CD14-positive monocyte (primary cell): ENCODE data around the gene SETD1B. TPM values are rescaled to one million over a fixed set of nuclear protein-coding genes. Genes with fewer than 3 reads are reported as not detected.
A peak's percentile ranks its signal among the peaks of the same experiment; 100 is the strongest.

Experiments used
- DNase-seq, 3 donors: peaks; one replicate each; pipeline ENCODE4 v3.0.0-alpha.2; 2011 to 2022
- H2AFZ ChIP-seq: 2 replicates; pipeline ENCODE4 v1.6.0; 2012; ENCODE audit warnings: mild to moderate bottlenecking, low read depth, low read length, inconsistent platforms; ENCODE audit not compliant: insufficient read depth, poor library complexity, severe bottlenecking
- H3K27ac ChIP-seq, 2 donors: 1 replicate in 1 of 2; 2 replicates in 1 of 2; pipeline ENCODE4 v1.5.1; 2012 to 2013; ENCODE audit warnings: low read length in 2 of 2, control low read depth in 1 of 2, inconsistent platforms in 1 of 2, low read depth in 1 of 2, mild to moderate bottlenecking in 1 of 2
- H3K27me3 ChIP-seq, 2 donors: one replicate each; pipeline versions ENCODE4 v1.6.0 to v1.6.1; 2011 to 2013; ENCODE audit warnings: low read length in 2 of 2; ENCODE audit not compliant: control insufficient read depth in 2 of 2, insufficient read depth in 2 of 2
- H3K36me3 ChIP-seq, 2 donors: replicated peaks in 1 of 2; 1 replicate in 1 of 2; 2 replicates in 1 of 2; pipeline versions ENCODE4 v1.5.1 to v1.6.1; 2012 to 2013; ENCODE audit warnings: low read length in 2 of 2, control low read depth in 1 of 2, inconsistent platforms in 1 of 2, mild to moderate bottlenecking in 1 of 2; ENCODE audit not compliant: insufficient read depth in 2 of 2, control insufficient read depth in 1 of 2
- H3K4me1 ChIP-seq, 2 donors: 1 replicate in 1 of 2; 2 replicates in 1 of 2; pipeline versions ENCODE4 v1.5.1 to v1.6.1; 2012 to 2013; ENCODE audit warnings: low read length in 2 of 2, control low read depth in 1 of 2, inconsistent platforms in 1 of 2, mild to moderate bottlenecking in 1 of 2, moderate library complexity in 1 of 2; ENCODE audit not compliant: insufficient read depth in 2 of 2, control insufficient read depth in 1 of 2
- H3K4me2 ChIP-seq: replicated peaks from 2 replicates; pipeline ENCODE3; 2012; ENCODE audit warnings: low read length, moderate library complexity, mild to moderate bottlenecking; ENCODE audit not compliant: poor library complexity, severe bottlenecking; ENCODE audit errors: extremely low read depth
- H3K4me3 ChIP-seq, 3 experiments: fragments of 200-600 bp in 1 of 3; sonication (generic) in 1 of 3; replicated peaks in 1 of 3; 1 replicate in 2 of 3; 2 replicates in 1 of 3; pipeline ENCODE4 v1.5.1; 2011 to 2013; ENCODE audit warnings: low read length in 3 of 3, mild to moderate bottlenecking in 3 of 3, control low read depth in 2 of 3, low read depth in 2 of 3, inconsistent platforms in 1 of 3, moderate library complexity in 1 of 3
- H3K79me2 ChIP-seq: 2 replicates; pipeline ENCODE4 v1.6.0; 2012; ENCODE audit warnings: mild to moderate bottlenecking, control low read depth, inconsistent platforms, low read length, moderate library complexity; ENCODE audit not compliant: insufficient read depth
- H3K9ac ChIP-seq: 2 replicates; pipeline ENCODE4 v1.6.0; 2017; ENCODE audit warnings: low read length, mild to moderate bottlenecking; ENCODE audit not compliant: insufficient read depth, poor library complexity, severe bottlenecking
- H3K9me3 ChIP-seq, 2 donors: replicated peaks in 1 of 2; 1 replicate in 1 of 2; 2 replicates in 1 of 2; pipeline versions ENCODE4 v1.5.1 to v1.6.1; 2012 to 2013; ENCODE audit warnings: low read length in 2 of 2, control low read depth in 1 of 2; ENCODE audit not compliant: control insufficient read depth in 1 of 2, insufficient read depth in 1 of 2
- H4K20me1 ChIP-seq: 2 replicates; pipeline ENCODE4 v1.6.0; 2012; ENCODE audit warnings: mild to moderate bottlenecking, low read length, control low read depth, moderate library complexity; ENCODE audit not compliant: insufficient read depth
- H3K27ac Mint-ChIP-seq, 7 donors: one replicate each; pipeline ENCODE4 v1.8.0; 2020; ENCODE audit warnings: mild to moderate bottlenecking in 7 of 7, mixed read lengths in 7 of 7, moderate library complexity in 6 of 7, inconsistent platforms in 2 of 7
- H3K27me3 Mint-ChIP-seq, 3 donors: one replicate each; pipeline ENCODE4 v1.8.0; 2021 to 2022; ENCODE audit warnings: low read depth in 3 of 3, mild to moderate bottlenecking in 3 of 3, mixed read lengths in 3 of 3, moderate library complexity in 3 of 3, inconsistent platforms in 1 of 3
- H3K36me3 Mint-ChIP-seq, 2 donors: one replicate each; pipeline ENCODE4 v1.8.0; 2020; ENCODE audit warnings: mixed read lengths in 2 of 2, inconsistent platforms in 1 of 2, mild to moderate bottlenecking in 1 of 2
- H3K4me1 Mint-ChIP-seq: one replicate; pipeline ENCODE4 v1.8.0; 2020; ENCODE audit warnings: mild to moderate bottlenecking, mixed read lengths
- H3K4me3 Mint-ChIP-seq, 2 donors: one replicate each; pipeline ENCODE4 v1.8.0; 2020; ENCODE audit warnings: mild to moderate bottlenecking in 2 of 2, mixed read lengths in 2 of 2, moderate library complexity in 1 of 2
- H3K9me3 Mint-ChIP-seq, 7 donors: one replicate each; pipeline ENCODE4 v1.8.0; 2020 to 2022; ENCODE audit warnings: mixed read lengths in 7 of 7, mild to moderate bottlenecking in 6 of 7, moderate library complexity in 6 of 7, inconsistent platforms in 2 of 7
- WGBS: methylation state at CpG from one replicate; pipeline ENCODE4 v1.1.5; 2013; ENCODE audit warnings: missing lambda C conversion rate; ENCODE audit not compliant: insufficient coverage; 5-methylcytosine and 5-hydroxymethylcytosine counted together
- intact Hi-C, 2 donors: fragments of 100-400 bp; cut with micrococcal nuclease; formaldehyde crosslinking; loops; one replicate each; pipeline versions ENCODE4 v1.15.0 to v1.15.1; 2023
- polyA plus RNA-seq, 3 donors: library from polyadenylated mRNA; depleted of rRNA in 1 of 3; unstranded in 2 of 3; stranded (reverse) in 1 of 3; fragments of 300-500 nt in 2 of 3; fragments of >200 nt in 1 of 3; fragmentation: Illumina TruSeq in 2 of 3; gene quantifications; 1 replicate in 2 of 3; 2 replicates in 1 of 3; pipeline ENCODE4 v1.2.3, GENCODE V29; 2012 to 2021
- TF ChIP-seq, protein P1 (sequence below): fragments of 200-600 bp; IDR thresholded peaks from one replicate; pipeline ENCODE4 v1.8.0; 2022; ENCODE audit warnings: antibody characterized with exemption, mild to moderate bottlenecking

The SETD1B gene
- polyA plus RNA-seq, 3 donors: 0.28 to 9.0 (median 0.60) TPM

DNA sequence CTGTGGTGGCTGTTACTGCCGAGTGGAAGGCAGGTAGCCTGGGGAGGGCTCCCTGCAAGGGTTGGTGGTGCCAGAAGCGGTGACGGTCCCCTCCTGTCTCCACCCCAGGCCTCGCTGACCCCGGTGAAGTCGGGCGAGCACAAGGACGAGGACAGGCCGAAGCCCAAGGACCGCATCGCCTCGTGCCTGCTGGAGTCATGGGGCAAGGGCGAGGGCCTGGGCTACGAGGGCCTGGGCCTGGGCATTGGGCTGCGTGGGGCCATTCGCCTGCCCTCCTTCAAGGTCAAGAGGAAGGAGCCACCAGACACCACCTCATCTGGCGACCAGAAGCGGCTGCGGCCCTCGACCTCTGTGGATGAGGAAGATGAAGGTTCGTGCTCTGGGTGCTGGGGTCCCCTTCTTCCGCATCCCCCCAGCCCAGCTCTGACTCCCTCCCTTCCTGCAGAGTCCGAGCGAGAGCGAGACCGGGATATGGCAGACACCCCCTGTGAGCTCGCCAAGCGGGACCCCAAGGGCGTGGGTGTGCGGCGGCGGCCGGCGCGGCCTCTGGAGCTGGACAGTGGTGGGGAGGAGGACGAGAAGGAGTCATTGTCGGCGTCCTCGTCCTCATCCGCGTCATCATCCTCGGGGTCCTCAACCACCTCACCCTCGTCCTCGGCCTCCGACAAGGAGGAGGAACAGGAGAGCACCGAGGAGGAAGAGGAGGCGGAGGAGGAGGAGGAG, 13.3 kb downstream of the SETD1B start:
- Histone ChIP-seq H3K9me3 (no peaks in the 10 kb centered on the region), H3K4me3 (no peak overlapping the region), H3K27ac (no peak overlapping the region), H3K4me2 (no peak overlapping the region), H3K9ac (no peak overlapping the region), H2AFZ (no peak overlapping the region), H4K20me1 (peaks cover 93% of the 10 kb centered on the region), H3K27me3 (no peaks in the 10 kb centered on the region), H3K4me1 (peaks cover 20% of the 10 kb centered on the region in 2 donors), H3K79me2 (peaks cover 83% of the 10 kb centered on the region), H3K36me3 (peaks cover 65 to 76% of the 10 kb centered on the region in 2 donors)
- H3K36me3 Mint-ChIP-seq: peaks cover 57 to 77% of the 10 kb centered on the region in 2 donors
- no peaks in the 10 kb centered on the region for H3K9me3 Mint-ChIP-seq
- DNase-seq: no peak
- H3K4me3 Mint-ChIP-seq: no peak overlapping the region
- peak overlapping the region in 1 of 7 donors; percentile 30 for H3K27ac Mint-ChIP-seq
- over 99% methylated on average over 15 of the region's 47 CpGs for WGBS
- peaks cover 18% of the 10 kb centered on the region for H3K4me1 Mint-ChIP-seq
- intact Hi-C loops: no loop called here
- H3K27me3 Mint-ChIP-seq: peaks cover 0 to 2% (median 0%) of the 10 kb centered on the region in 3 donors
- TF ChIP-seq, protein P1, sequence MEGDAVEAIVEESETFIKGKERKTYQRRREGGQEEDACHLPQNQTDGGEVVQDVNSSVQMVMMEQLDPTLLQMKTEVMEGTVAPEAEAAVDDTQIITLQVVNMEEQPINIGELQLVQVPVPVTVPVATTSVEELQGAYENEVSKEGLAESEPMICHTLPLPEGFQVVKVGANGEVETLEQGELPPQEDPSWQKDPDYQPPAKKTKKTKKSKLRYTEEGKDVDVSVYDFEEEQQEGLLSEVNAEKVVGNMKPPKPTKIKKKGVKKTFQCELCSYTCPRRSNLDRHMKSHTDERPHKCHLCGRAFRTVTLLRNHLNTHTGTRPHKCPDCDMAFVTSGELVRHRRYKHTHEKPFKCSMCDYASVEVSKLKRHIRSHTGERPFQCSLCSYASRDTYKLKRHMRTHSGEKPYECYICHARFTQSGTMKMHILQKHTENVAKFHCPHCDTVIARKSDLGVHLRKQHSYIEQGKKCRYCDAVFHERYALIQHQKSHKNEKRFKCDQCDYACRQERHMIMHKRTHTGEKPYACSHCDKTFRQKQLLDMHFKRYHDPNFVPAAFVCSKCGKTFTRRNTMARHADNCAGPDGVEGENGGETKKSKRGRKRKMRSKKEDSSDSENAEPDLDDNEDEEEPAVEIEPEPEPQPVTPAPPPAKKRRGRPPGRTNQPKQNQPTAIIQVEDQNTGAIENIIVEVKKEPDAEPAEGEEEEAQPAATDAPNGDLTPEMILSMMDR: no peak

DNA sequence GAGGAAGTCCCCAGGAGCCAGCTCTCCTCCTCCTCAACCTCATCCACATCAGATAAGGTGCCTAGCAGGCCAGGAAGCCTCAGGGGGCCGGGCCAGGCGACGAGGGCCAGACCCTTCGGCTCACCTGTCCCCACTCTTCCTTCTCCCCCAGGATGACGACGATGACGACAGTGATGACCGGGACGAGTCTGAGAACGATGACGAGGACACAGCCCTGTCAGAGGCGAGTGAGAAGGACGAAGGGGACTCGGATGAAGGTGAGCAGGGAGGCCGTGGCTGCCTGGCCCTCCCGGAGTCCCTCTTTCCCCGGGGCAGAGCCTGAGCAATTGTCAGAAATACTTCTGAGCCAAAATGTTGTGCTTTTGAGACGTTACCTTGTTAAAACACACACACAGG, 13.8 kb downstream of the SETD1B start:
- no peaks in the 10 kb centered on the region for H3K9me3 ChIP-seq
- intact Hi-C loops: no loop called here
- no peak overlapping the region for H3K4me2 ChIP-seq
- H3K36me3 ChIP-seq: peaks cover 71 to 81% of the 10 kb centered on the region in 2 donors
- no peak overlapping the region for H3K27ac ChIP-seq
- H3K27me3 ChIP-seq: no peaks in the 10 kb centered on the region
- peaks cover 14% of the 10 kb centered on the region in 2 donors for H3K4me1 ChIP-seq
- WGBS: 94% methylated on average over 17 of the region's 18 CpGs
- peaks cover 14% of the 10 kb centered on the region for H3K4me1 Mint-ChIP-seq
- no peak overlapping the region for H3K9ac ChIP-seq
- no peak overlapping the region for H3K4me3 Mint-ChIP-seq
- peaks cover 0 to 1% (median 0%) of the 10 kb centered on the region in 3 donors for H3K27me3 Mint-ChIP-seq
- peaks cover 93% of the 10 kb centered on the region for H4K20me1 ChIP-seq
- H3K4me3 ChIP-seq: no peak overlapping the region
- peaks cover 79% of the 10 kb centered on the region for H3K79me2 ChIP-seq
- no peak overlapping the region for H2AFZ ChIP-seq
- H3K36me3 Mint-ChIP-seq: peaks cover 62 to 83% of the 10 kb centered on the region in 2 donors
- TF ChIP-seq, protein P1: no peak
- no peaks in the 10 kb centered on the region for H3K9me3 Mint-ChIP-seq
- no peak for DNase-seq
- H3K27ac Mint-ChIP-seq: peak overlapping the region in 1 of 7 donors; percentile 15
